ENCODE results near the gene TUBA3D.
"Not testable (repeated sequence)": the region's sequence is repeated elsewhere in the genome, so short reads cannot be mapped to it uniquely, and the experiment has no call there.

DNA sequence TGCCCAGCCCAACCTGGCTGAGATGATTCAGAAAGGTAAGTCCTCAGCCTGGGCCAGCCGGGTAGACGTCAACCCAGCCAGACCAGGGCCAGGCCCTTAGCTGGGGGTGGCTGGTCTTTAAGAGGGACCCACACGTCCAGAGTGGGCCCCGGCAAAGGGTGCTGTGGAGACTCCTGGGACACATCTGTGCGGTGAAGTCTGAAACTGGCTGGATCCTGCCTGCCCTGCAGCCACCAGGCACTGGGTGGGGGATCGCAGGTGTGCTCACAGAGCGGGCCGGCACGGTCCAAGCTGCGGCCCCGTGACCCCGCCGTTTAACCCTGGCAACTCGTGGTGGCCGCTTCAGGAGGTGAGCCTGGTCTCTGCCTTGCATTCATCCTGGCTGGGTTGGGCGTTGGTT, 41.9 kb downstream of the TUBA3D start:
- TF ChIP-seq, protein P1, sequence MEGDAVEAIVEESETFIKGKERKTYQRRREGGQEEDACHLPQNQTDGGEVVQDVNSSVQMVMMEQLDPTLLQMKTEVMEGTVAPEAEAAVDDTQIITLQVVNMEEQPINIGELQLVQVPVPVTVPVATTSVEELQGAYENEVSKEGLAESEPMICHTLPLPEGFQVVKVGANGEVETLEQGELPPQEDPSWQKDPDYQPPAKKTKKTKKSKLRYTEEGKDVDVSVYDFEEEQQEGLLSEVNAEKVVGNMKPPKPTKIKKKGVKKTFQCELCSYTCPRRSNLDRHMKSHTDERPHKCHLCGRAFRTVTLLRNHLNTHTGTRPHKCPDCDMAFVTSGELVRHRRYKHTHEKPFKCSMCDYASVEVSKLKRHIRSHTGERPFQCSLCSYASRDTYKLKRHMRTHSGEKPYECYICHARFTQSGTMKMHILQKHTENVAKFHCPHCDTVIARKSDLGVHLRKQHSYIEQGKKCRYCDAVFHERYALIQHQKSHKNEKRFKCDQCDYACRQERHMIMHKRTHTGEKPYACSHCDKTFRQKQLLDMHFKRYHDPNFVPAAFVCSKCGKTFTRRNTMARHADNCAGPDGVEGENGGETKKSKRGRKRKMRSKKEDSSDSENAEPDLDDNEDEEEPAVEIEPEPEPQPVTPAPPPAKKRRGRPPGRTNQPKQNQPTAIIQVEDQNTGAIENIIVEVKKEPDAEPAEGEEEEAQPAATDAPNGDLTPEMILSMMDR (IDR thresholded peaks at IDR 0.05) = not testable (repeated sequence)
- not testable (repeated sequence) for TF ChIP-seq POLR2A (IDR thresholded peaks at IDR 0.05)

Measured in suprapubic skin (tissue), 3 donors.